ENCODE results near the gene ADPRHL1. TPM values are rescaled to one million over a fixed set of nuclear protein-coding genes. Genes with fewer than 3 reads are reported as not detected.

ADPRHL1 gene
- total RNA-seq (2022; extraction: Qiagen RNA extraction) = 14.4 to 16.0 TPM (median 14.8 TPM) in 5 replicates

GRCh38 chr13:113452942-113453901 lies at the start of gene ADPRHL1:
ADPRHL1 (minus strand) TSS chr13:113453488; CDS start chr13:113453437, 51 bp downstream.

GRCh38 chr13:113490496-113491417 lies 37.5 kb upstream of the ADPRHL1 start, which contains the start of gene DCUN1D2:
DCUN1D2 (minus strand) TSS chr13:113490711; CDS start chr13:113490669, 42 bp downstream.

Other genes starting within 250 kb of the ADPRHL1 start
- 37.9 to 42.0 TPM (median 40.1 TPM) in 5 replicates for gene PCID2, start 244.8 kb downstream of the ADPRHL1 start, total RNA-seq (2022; extraction: Qiagen RNA extraction)
- gene CUL4A, start 243.9 kb downstream of the ADPRHL1 start, total RNA-seq (2022; extraction: Qiagen RNA extraction) = 47.9 to 54.7 TPM (median 53.7 TPM) in 5 replicates
- 73.2 to 94.0 TPM (median 92.3 TPM) in 5 replicates for gene LAMP1, start 156.2 kb downstream of the ADPRHL1 start, total RNA-seq (2022; extraction: Qiagen RNA extraction)
- 1.5 to 1.9 TPM (median 1.6 TPM) in 5 replicates for gene GRTP1, start 89.4 kb downstream of the ADPRHL1 start, total RNA-seq (2022; extraction: Qiagen RNA extraction)
- gene DCUN1D2, start 37.2 kb upstream of the ADPRHL1 start, total RNA-seq (2022; extraction: Qiagen RNA extraction) = 9.4 to 11.3 TPM (median 10.7 TPM) in 5 replicates
- 88.7 to 119 TPM (median 110 TPM) in 5 replicates for gene TFDP1, start 131.3 kb upstream of the ADPRHL1 start, total RNA-seq (2022; extraction: Qiagen RNA extraction)
- not detected in 5 replicates for gene ATP4B, start 204.7 kb upstream of the ADPRHL1 start, total RNA-seq (2022; extraction: Qiagen RNA extraction)
- gene GRK1, start 213.7 kb upstream of the ADPRHL1 start, total RNA-seq (2022; extraction: Qiagen RNA extraction) = 0.04 to 0.05 TPM in 2 of 5 replicates, not detected in the others